Activated T-helper 2 cell treated with anti-CD3 and anti-CD28 coated beads, Interferon-gamma antibody, Interleukin-2, Interleukin-4, amounts not matched to agents 10 μg/mL and 5 μg/mL and 100 μg/mL, durations not matched to agents 14 hours and 24 hours and 36 hours (primary cell): ENCODE measurements around the gene FKBP8. TPM values are rescaled to one million over a fixed set of nuclear protein-coding genes. Genes with fewer than 3 reads are reported as not detected.
"Not testable (repeated sequence)": the region's sequence is repeated elsewhere in the genome, so short reads cannot be mapped to it uniquely, and the experiment has no call there.

Experiments
- DNase-seq: peaks from one replicate; pipeline ENCODE4 v3.0.0; 2021; ENCODE audit warnings: low spot score
- H3K27ac Mint-ChIP-seq: one replicate; pipeline ENCODE4 v1.8.0; 2021; ENCODE audit warnings: mixed read lengths
- H3K27me3 Mint-ChIP-seq: one replicate; pipeline ENCODE4 v1.8.0; 2021; ENCODE audit warnings: low read depth, mixed read lengths
- H3K36me3 Mint-ChIP-seq: one replicate; pipeline ENCODE4 v1.8.0; 2021; ENCODE audit warnings: low read depth, mixed read lengths
- H3K4me1 Mint-ChIP-seq: one replicate; pipeline ENCODE4 v1.8.0; 2021; ENCODE audit warnings: low read depth, mixed read lengths
- H3K4me3 Mint-ChIP-seq: one replicate; pipeline ENCODE4 v1.8.0; 2021; ENCODE audit warnings: low read depth, mild to moderate bottlenecking, moderate library complexity, mixed read lengths
- H3K9me3 Mint-ChIP-seq: one replicate; pipeline ENCODE4 v1.8.0; 2021; ENCODE audit warnings: mixed read lengths
- intact Hi-C: fragments of 100-400 bp; cut with micrococcal nuclease; formaldehyde crosslinking; loops from one replicate; pipeline ENCODE4 v1.15.1; 2023
- total RNA-seq: library from RNA; stranded (reverse); gene quantifications from 2 replicates; pipeline ENCODE4 v1.2.3, GENCODE V29; 2022

FKBP8 gene
- total RNA-seq = 196 and 201 TPM in 2 replicates

DNA sequence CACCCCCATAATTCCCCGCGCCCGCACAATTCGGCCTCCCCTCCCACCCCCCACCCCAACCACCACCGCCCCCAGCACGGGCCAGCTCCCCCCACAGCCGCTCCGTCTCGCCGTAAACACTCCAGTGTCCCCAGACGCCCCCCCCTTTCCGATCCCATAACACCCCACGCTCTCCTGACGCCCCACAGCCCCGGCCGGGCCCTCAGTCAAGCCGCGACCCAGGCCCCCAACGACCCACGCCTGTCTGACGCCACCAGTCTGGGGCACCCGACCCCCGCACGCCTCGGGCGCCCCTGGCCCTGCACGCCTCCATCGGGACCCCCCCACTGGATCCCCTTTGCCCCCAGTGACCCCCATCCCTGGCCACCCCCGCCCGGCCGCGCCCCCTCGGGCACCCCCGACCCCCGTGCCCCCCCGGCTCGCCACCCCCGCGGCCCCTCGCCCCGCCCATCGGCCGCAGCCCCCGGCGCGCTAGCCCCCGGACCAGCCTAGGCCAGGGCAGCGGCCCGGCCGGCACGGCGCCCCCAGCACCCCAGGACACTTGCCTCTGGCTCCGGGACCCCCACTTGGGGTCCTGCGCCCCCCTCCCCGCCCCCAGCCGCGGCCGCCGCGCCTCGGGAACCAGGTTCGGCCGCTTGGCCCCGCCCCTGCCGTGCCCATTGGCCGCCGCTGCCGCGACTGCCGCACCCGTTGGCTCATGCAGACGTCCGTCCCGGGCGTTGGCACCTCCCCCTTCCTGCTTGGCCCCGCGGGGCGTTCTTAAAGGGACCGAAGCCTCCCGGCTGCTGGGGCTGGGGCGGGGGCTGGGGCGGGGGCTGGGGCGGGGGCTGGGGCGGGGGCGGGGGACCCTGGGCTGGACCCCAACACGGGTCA lies at the start of gene FKBP8:
Gene FKBP8, minus strand, starts transcription at position 633 of the 873 bp plus-strand sequence. CDS start 1,603 bp downstream, outside the sequence.
- intact Hi-C loops = loop anchor here (1.0 kb wide), 1 partner anchor 28 kb away; the partner anchor contains the start of gene UBA52

DNA sequence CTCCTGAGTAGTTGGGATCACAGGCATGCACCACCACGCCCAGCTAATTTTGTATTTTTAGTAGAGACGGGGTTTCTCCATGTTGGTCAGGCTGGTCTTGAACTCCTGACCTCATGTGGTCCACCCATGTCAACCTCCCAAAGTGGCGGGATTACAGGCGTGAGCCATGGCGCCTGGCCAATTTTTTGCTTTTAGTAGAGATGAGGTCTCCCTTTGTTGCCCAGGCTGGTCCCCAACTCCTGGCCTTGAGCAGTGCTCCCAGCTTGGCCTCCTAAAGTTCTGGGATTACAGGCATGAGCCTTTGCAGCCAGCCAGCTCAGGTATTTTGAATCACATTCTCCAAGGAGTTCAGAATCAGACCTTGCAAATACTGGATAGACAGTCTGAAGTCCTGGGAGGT lies 49.4 kb upstream of the FKBP8 start:
- intact Hi-C loops = loop anchor here (5.0 kb wide), 1 partner anchor 255 kb away; no protein-coding TSS in a partner anchor
- DNase-seq, H3K9me3 Mint-ChIP-seq, H3K4me3 Mint-ChIP-seq, H3K27ac Mint-ChIP-seq: not testable (repeated sequence)
- peaks cover 23% of the 10 kb centered on the region for H3K4me1 Mint-ChIP-seq
- H3K27me3 Mint-ChIP-seq = peaks cover 14% of the 10 kb centered on the region
- peaks cover 28% of the 10 kb centered on the region for H3K36me3 Mint-ChIP-seq

More for the DNA sequence above, at the start of gene FKBP8:
- no peaks in the 10 kb centered on the region for H3K9me3 Mint-ChIP-seq
- no peaks in the 10 kb centered on the region for H3K27me3 Mint-ChIP-seq
- H3K4me1 Mint-ChIP-seq = peaks cover 14% of the 10 kb centered on the region
- peaks cover 26% of the 10 kb centered on the region for H3K36me3 Mint-ChIP-seq
- DNase-seq = peak; percentile 91
- H3K4me3 Mint-ChIP-seq = peak within 1 kb of the TSS; percentile 95
- H3K27ac Mint-ChIP-seq = peak within 1 kb of the TSS; percentile 99

DNA sequence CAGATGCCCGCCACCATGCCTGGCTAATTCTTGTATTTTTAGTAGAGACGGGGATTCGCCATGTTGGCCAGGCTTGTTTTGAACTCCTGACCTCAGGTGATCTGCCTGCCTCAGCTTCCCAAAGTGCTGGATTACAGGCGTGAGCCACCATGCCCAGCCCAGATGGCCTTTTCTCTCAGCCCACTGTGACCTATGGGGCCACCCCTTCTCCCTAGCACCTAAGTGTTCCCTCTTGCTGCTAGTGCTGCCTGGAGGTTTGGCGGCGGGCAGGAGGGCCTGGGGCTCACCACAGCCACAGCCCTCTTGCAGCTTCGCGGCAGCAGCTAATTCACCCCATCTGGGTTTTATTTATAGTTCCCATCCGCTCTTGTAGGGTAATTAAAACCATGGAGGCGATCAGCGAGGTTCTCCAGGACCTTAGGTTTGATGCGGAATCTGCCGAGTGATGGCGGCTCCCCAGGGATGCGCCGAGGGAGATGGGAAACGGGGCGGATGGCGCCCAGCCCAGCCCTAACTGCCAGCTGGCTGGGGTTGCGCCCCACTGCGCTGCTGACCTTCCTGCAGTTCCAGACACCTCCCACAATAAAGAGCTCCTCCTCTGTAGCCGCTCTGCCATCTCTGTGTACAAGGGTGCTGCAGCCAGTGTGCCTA lies 48.5 kb upstream of the FKBP8 start:
- H3K27me3 Mint-ChIP-seq = peaks cover 14% of the 10 kb centered on the region
- intact Hi-C loops = loop anchor here (5.0 kb wide), 1 partner anchor 255 kb away; no protein-coding TSS in a partner anchor
- peak overlapping the region; percentile 33 for H3K4me3 Mint-ChIP-seq
- no peak for DNase-seq
- H3K27ac Mint-ChIP-seq = no peak overlapping the region
- H3K4me1 Mint-ChIP-seq = peaks cover 26% of the 10 kb centered on the region
- no peaks in the 10 kb centered on the region for H3K9me3 Mint-ChIP-seq
- H3K36me3 Mint-ChIP-seq = peaks cover 28% of the 10 kb centered on the region

DNA sequence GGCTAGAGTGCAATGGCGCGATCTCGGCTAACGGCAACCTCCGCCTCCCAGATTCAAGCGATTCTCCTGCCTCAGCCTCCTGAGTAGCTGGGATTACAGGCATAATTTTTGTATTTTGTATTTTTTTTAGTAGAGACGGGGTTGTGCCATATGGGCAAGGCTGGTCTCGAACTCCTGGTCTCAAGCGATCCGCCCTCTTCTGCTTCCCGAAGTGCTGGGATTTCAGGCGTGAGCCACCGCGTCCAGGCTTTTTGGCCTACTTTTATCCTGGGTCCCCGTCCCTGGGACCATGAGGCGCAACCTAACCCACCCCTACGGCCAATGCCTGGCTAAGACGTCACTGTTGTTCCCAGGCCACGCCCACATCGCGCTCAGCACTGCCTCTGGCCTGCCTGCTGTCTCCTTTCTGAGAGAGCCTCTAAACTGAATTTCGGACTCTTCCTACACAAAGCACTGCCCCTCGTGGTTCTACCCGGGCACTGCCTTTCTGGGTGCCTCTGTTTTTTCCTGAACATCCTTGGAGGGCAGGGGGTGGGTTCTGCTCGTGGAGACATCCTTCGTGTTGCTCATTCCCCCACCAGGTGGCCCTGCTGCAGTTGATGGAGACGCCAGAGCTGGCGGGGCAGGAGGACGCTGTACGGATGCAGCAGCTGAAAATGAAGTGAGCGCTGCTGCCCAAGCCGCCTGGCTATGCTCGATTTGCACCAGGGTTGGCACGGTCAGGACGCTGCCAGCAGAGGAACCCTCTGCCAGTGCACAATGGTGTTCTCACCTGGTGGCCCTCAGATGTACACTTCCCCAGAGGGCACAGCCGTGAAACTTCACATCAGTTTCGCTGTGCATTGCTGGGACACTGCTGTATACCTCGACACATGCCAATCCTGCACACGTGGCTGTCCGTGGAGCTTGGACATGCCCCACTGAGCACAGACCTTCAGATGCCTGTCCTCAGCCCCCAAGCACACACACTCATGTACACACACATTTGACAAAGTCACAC lies 47.2 kb upstream of the FKBP8 start:
- Mint-ChIP-seq H3K4me3 (peak overlapping the region; percentile 84), H3K36me3 (peaks cover 28% of the 10 kb centered on the region), H3K27ac (peak overlapping the region; percentile 92), H3K9me3 (no peaks in the 10 kb centered on the region), H3K4me1 (peaks cover 30% of the 10 kb centered on the region), H3K27me3 (peaks cover 7% of the 10 kb centered on the region)
- no peak for DNase-seq
- intact Hi-C loops = loop anchor here (5.0 kb wide), 1 partner anchor 257 kb away; no protein-coding TSS in a partner anchor

DNA sequence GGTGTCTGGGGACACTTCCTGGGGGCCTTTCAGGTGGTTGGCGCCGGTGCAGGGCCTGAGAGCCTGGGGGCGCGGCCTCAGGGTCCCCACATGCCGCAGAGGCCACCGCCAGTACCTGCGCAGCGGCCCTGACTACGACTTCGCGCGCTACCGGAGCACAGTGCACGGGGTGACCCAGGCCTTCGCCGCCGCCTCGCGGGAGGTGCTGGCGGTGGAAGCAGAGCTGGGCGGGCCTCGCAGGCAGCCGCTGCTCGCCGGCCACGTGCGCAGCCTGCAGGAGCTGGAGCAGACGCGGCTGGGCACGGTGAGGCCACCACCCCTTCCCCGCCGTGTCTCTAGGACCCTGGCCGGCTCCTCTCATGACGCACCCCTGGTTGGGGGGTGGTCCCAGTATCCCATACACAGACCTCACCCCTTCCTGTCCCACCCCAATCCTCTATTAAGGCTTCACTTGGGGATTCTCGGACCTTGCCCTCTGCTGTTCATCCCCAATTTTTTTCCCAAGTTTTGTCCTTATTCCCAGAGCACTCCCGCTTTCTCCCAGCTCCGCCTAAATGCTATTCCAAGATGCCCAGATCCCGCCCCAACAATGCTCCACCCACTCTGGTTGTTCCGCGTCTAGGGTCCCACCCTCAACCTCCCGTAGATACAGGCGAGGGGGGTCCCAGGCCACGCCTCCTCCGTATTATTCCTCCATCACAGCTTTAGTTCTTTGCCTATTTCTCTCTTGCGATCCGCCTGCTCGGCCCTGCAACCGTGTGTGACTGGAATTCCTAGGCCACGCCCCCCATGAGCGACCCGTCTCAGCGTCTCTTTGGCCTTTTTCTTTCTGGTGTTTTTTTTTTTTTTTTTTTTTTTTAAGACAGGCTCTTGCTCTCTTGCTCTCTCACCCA lies 46.3 kb upstream of the FKBP8 start:
- DNase-seq = peak; percentile 74
- Mint-ChIP-seq H3K9me3 (no peaks in the 10 kb centered on the region), H3K27me3 (peaks cover 1% of the 10 kb centered on the region), H3K36me3 (peaks cover 28% of the 10 kb centered on the region), H3K4me1 (peaks cover 32% of the 10 kb centered on the region), H3K4me3 (peak overlapping the region; percentile 84), H3K27ac (peak overlapping the region; percentile 92)
- intact Hi-C loops = loop anchor here (1.0 to 5.0 kb wide), 3 partner anchors 18 to 258 kb away; partner anchors contain the start of gene UBA52

DNA sequence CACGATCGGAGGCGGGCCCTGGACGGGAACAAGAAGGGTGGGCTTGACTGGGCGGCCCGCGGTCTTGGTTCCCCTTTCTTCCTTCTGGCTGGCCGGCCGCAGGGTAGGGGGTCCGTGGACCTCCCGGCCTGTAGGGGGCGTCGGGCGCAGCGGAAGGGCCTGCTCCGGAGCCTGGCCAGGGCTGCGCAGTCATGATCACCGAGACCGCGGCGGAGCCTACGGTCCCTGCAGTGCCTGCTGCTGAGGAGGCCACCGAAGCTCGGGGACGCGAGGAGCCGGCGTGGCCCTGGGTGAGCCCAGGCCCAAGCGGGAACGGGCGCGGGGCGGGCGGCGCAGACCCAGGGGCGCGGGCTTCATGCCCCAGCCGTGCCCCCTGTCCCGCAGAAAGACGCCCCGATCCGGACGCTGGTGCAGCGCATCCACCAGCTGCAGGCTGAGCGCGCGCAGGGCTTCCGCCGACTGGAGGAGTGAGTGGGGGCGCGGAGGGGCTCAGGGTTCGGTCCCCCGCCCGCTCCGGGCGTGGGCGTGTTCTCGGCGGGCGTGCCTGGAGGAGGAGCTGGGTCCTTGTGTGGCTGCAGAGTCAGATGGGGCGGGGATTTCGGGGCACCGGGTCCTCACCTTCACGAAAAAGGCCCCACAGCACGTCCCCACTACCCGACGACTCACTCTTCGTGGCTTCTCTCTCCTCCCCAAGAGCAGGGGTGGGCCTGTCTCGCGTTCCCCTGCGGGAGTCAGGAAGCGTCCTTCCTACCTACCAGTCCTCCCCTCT lies 45.4 kb upstream of the FKBP8 start, which contains the start of gene REX1BD:
Gene REX1BD, plus strand, starts transcription at position 188 of the 769 bp plus-strand sequence. Its CDS starts 4 bp downstream, at position 192.
- Mint-ChIP-seq H3K9me3 (no peaks in the 10 kb centered on the region), H3K36me3 (peaks cover 28% of the 10 kb centered on the region), H3K4me3 (peak within 1 kb of the TSS; percentile 84), H3K27ac (peak within 1 kb of the TSS; percentile 93), H3K4me1 (peaks cover 31% of the 10 kb centered on the region), H3K27me3 (no peaks in the 10 kb centered on the region)
- intact Hi-C loops = loop anchor here (1.0 to 2.0 kb wide), 3 partner anchors 17 to 66 kb away; partner anchors contain the start of genes ELL and UBA52
- DNase-seq = peak; percentile 86

DNA sequence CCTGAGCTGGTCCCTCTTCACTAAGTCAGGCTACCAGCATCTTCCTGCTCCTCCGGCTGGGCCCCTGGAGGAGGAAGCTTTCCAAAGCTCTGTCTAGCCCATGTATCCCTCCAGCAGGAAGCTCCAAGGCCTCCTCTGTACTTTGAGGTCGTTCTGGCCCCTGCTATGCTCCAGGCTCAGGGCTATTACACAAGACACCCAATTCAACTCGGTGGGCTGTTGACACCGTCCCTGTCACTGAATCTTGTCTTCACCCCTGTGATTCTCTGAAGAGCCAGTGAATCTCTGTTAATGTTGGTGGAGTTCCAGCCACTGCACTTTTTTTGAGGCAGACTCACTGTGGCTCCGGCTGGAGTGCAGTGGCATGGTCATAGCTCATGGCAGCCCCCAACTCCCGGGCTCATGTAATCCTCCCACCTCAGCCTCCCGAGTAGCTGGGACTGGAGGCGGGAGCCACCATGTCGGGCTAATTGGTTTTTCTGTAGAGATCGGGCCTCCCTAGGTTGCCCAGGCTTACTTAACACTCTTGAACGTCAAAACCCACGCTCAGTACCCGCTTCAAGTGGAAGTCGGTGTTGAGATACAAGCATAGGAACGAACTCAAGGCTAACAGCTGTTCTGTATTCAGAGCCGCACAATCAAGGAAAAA lies 44.7 kb upstream of the FKBP8 start:
- Mint-ChIP-seq H3K9me3 (no peaks in the 10 kb centered on the region), H3K4me1 (peaks cover 30% of the 10 kb centered on the region), H3K4me3 (peak overlapping the region; percentile 84), H3K27ac (peak overlapping the region; percentile 93), H3K27me3 (no peaks in the 10 kb centered on the region), H3K36me3 (peaks cover 27% of the 10 kb centered on the region)
- intact Hi-C loops = loop anchor here (1.0 to 2.0 kb wide), 2 partner anchors 43 to 66 kb away; partner anchors contain the start of gene ELL
- DNase-seq = no peak

DNA sequence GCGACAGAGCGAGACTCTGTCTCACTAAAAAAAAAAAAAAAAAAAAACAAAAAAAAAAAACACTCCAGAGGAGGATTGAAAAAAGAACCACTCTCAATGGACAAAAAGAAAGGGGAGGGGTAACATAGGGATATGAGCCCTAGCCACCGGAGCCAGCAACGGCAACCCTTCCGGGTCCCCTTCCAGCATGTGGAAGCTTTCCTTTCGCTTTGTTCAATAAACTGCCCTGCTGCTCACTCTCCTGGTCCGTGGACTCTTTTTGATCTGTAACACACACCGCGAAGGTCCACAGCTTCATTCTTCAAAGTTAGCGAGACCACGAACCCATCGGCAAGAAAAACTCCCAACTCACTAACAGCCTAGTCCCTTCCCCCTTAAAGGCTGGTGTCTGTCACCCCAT lies 44.2 kb upstream of the FKBP8 start:
- Mint-ChIP-seq H3K36me3 (peaks cover 25% of the 10 kb centered on the region), H3K27me3 (no peaks in the 10 kb centered on the region), H3K27ac (peak overlapping the region; percentile 93), H3K4me3 (peak overlapping the region; percentile 84), H3K9me3 (no peaks in the 10 kb centered on the region), H3K4me1 (peaks cover 30% of the 10 kb centered on the region)
- intact Hi-C loops = no loop called here
- DNase-seq = no peak

DNA sequence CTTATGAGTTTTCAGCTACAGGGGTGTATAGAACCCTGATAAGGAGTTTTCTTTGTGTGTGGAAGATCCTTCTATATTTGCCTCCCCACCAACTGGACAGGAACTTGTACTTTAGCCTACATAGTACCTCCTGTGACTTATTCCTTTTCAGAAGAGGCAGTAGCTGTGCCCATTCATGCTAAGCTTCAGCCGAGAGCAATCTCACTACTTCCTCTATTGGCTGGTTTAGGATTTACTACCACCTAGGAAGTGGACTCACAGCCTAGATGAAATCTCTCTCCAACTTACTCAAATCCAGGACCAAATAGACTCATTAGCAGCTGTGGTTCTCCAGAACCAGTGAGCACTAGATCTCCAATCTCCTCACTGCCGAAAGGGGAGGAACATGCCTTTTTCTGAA lies 42.9 kb upstream of the FKBP8 start:
- no peak for DNase-seq
- peaks cover 17% of the 10 kb centered on the region for H3K36me3 Mint-ChIP-seq
- no peak overlapping the region for H3K27ac Mint-ChIP-seq
- intact Hi-C loops = no loop called here
- H3K27me3 Mint-ChIP-seq = no peaks in the 10 kb centered on the region
- H3K9me3 Mint-ChIP-seq = no peaks in the 10 kb centered on the region
- H3K4me1 Mint-ChIP-seq = peaks cover 30% of the 10 kb centered on the region
- H3K4me3 Mint-ChIP-seq = peak overlapping the region; percentile 10

DNA sequence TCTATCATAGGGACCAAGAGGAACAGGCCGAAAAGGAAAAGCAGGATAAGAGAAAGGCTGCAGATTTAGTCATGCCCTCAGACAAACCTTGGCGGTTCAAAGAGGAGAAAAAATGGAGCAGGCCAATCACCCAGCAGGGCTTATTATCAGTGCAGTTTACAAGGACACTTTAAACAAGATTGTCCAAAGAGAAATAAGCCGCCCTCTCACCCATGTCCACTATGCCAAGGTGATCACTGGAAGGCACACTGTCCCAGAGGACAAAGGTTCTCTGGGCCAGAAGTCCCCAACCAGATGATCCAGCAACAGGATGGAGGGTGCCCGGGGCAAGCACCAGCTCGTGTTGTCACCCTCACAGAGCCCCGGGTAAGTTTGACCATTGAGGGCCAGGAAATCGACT lies 36.9 kb upstream of the FKBP8 start:
- no peak overlapping the region for H3K27ac Mint-ChIP-seq
- intact Hi-C loops = no loop called here
- H3K9me3 Mint-ChIP-seq = no peaks in the 10 kb centered on the region
- H3K36me3 Mint-ChIP-seq = peaks cover 27% of the 10 kb centered on the region
- no peaks in the 10 kb centered on the region for H3K27me3 Mint-ChIP-seq
- no peak overlapping the region for H3K4me3 Mint-ChIP-seq
- DNase-seq = no peak
- peaks cover 6% of the 10 kb centered on the region for H3K4me1 Mint-ChIP-seq
